ENCODE measurements around the gene MRNIP.

DNA sequence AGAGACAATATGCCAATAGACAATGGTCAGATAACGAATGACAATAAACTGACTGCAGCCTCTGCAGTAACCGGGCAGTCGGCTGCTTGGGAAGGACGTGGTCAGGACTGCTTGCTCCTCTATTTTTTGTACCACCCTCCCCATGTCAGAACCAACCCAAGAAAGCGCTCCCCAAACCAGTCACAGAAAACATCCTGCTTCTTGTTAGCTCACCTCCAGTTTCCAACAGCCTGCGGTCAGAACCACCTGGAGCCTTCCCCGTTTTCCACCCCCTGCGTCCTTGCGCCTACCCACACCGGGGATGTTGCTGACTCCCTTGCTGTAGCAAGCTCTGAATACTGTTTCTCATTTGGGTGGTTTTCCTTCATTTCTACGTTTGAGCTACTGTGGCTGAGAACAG, 1.7 kb upstream of the MRNIP start:
- TF ChIP-seq POLR2A (IDR thresholded peaks at IDR 0.05; ENCODE audit: low read length) (no peak), CHD4 (IDR thresholded peaks at IDR 0.05; ENCODE audit: borderline replicate concordance) (no peak), EP300 (IDR thresholded peaks at IDR 0.05) (no peak), MYC (IDR thresholded peaks at IDR 0.05; ENCODE audit: borderline replicate concordance, low read length) (no peak), RAD21 (conservative IDR thresholded peaks at IDR 0.05 in 1 of 2, IDR thresholded peaks at IDR 0.05 in 1 of 2) (no peak), SREBF2 (IDR thresholded peaks at IDR 0.05) (no peak), HDAC2 (IDR thresholded peaks at IDR 0.05) (no peak)
- TF ChIP-seq, protein P1, sequence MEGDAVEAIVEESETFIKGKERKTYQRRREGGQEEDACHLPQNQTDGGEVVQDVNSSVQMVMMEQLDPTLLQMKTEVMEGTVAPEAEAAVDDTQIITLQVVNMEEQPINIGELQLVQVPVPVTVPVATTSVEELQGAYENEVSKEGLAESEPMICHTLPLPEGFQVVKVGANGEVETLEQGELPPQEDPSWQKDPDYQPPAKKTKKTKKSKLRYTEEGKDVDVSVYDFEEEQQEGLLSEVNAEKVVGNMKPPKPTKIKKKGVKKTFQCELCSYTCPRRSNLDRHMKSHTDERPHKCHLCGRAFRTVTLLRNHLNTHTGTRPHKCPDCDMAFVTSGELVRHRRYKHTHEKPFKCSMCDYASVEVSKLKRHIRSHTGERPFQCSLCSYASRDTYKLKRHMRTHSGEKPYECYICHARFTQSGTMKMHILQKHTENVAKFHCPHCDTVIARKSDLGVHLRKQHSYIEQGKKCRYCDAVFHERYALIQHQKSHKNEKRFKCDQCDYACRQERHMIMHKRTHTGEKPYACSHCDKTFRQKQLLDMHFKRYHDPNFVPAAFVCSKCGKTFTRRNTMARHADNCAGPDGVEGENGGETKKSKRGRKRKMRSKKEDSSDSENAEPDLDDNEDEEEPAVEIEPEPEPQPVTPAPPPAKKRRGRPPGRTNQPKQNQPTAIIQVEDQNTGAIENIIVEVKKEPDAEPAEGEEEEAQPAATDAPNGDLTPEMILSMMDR (IDR thresholded peaks at IDR 0.05), result no peak
- TF ChIP-seq, protein P2, sequence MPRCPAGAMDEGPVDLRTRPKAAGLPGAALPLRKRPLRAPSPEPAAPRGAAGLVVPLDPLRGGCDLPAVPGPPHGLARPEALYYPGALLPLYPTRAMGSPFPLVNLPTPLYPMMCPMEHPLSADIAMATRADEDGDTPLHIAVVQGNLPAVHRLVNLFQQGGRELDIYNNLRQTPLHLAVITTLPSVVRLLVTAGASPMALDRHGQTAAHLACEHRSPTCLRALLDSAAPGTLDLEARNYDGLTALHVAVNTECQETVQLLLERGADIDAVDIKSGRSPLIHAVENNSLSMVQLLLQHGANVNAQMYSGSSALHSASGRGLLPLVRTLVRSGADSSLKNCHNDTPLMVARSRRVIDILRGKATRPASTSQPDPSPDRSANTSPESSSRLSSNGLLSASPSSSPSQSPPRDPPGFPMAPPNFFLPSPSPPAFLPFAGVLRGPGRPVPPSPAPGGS (IDR thresholded peaks at IDR 0.05), result no peak
- TF ChIP-seq, protein P3, sequence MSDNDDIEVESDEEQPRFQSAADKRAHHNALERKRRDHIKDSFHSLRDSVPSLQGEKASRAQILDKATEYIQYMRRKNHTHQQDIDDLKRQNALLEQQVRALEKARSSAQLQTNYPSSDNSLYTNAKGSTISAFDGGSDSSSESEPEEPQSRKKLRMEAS (IDR thresholded peaks at IDR 0.05), result no peak
